ENCODE results near the gene CD82. TPM values are rescaled to one million over a fixed set of nuclear protein-coding genes. Genes with fewer than 3 reads are reported as not detected.
"Not testable (repeated sequence)": the region's sequence is repeated elsewhere in the genome, so short reads cannot be mapped to it uniquely, and the experiment has no call there.

The CD82 gene
- total RNA-seq, 1 donor from 2014 or later = 91.6 TPM

- H3K27ac ChIP-seq = no peak overlapping the region
- H3K27me3 ChIP-seq = no peaks in the 10 kb centered on the region
- DNase-seq (ENCODE audit: extremely low spot score in 2 of 2) = no peak
- H3K4me3 ChIP-seq = no peak overlapping the region
- intact Hi-C loops (cut with DNase I) = no loop called here
- no peaks in the 10 kb centered on the region for H3K36me3 ChIP-seq
- no peaks in the 10 kb centered on the region for H3K9me3 ChIP-seq
- TF ChIP-seq POLR2A (IDR thresholded peaks at IDR 0.05) (no peak), POLR2AphosphoS5 (IDR thresholded peaks at IDR 0.05; ENCODE audit: insufficient read depth in 1 of 2, low read depth in 1 of 2) (no peak), CTCF (IDR thresholded peaks at IDR 0.05) (no peak)
- H3K4me1 ChIP-seq = no peaks in the 10 kb centered on the region
Measured at GRCh38 chr11:44654596-44654995, 89.1 kb downstream of the CD82 start.

- Histone ChIP-seq H3K27ac (no peak overlapping the region), H3K36me3 (no peaks in the 10 kb centered on the region), H3K9me3 (no peaks in the 10 kb centered on the region), H3K4me1 (no peaks in the 10 kb centered on the region), H3K27me3 (no peaks in the 10 kb centered on the region), H3K4me3 (no peak overlapping the region)
- no peak for TF ChIP-seq POLR2AphosphoS5 (IDR thresholded peaks at IDR 0.05; ENCODE audit: insufficient read depth in 1 of 2, low read depth in 1 of 2)
- TF ChIP-seq CTCF (IDR thresholded peaks at IDR 0.05) = no peak
- TF ChIP-seq POLR2A (IDR thresholded peaks at IDR 0.05) = no peak
- no peak for DNase-seq (ENCODE audit: extremely low spot score in 2 of 2)
- intact Hi-C loops (cut with DNase I) = no loop called here
Measured at GRCh38 chr11:44657836-44658505, 92.5 kb downstream of the CD82 start.

- no peaks in the 10 kb centered on the region for H3K27me3 ChIP-seq
- no peak overlapping the region for H3K4me3 ChIP-seq
- H3K36me3 ChIP-seq = no peaks in the 10 kb centered on the region
- DNase-seq (ENCODE audit: extremely low spot score in 2 of 2) = no peak
- intact Hi-C loops (cut with DNase I) = no loop called here
- no peaks in the 10 kb centered on the region for H3K9me3 ChIP-seq
- TF ChIP-seq POLR2A (IDR thresholded peaks at IDR 0.05) = no peak
- no peak for TF ChIP-seq POLR2AphosphoS5 (IDR thresholded peaks at IDR 0.05; ENCODE audit: insufficient read depth in 1 of 2, low read depth in 1 of 2)
- no peak for TF ChIP-seq CTCF (IDR thresholded peaks at IDR 0.05)
- no peaks in the 10 kb centered on the region for H3K4me1 ChIP-seq
- no peak overlapping the region for H3K27ac ChIP-seq
Measured at GRCh38 chr11:44658506-44658850, 93.0 kb downstream of the CD82 start.

- TF ChIP-seq POLR2A (IDR thresholded peaks at IDR 0.05) = no peak
- no peak for TF ChIP-seq CTCF (IDR thresholded peaks at IDR 0.05)
- TF ChIP-seq POLR2AphosphoS5 (IDR thresholded peaks at IDR 0.05; ENCODE audit: insufficient read depth in 1 of 2, low read depth in 1 of 2) = no peak
- no peak for DNase-seq (ENCODE audit: extremely low spot score in 2 of 2)
- Histone ChIP-seq H3K27me3 (no peaks in the 10 kb centered on the region), H3K9me3 (no peaks in the 10 kb centered on the region), H3K4me1 (no peaks in the 10 kb centered on the region), H3K27ac (no peak overlapping the region), H3K4me3 (no peak overlapping the region), H3K36me3 (no peaks in the 10 kb centered on the region)
- intact Hi-C loops (cut with DNase I) = no loop called here
Measured at GRCh38 chr11:44659641-44660040, 94.2 kb downstream of the CD82 start.

- H3K36me3 ChIP-seq; H3K4me3 ChIP-seq; H3K27me3 ChIP-seq; intact Hi-C loops (cut with DNase I); H3K4me1 ChIP-seq; H3K9me3 ChIP-seq; H3K27ac ChIP-seq; DNase-seq (ENCODE audit: extremely low spot score in 2 of 2): not testable (repeated sequence)
Measured at GRCh38 chr11:44660535-44660934, 95.1 kb downstream of the CD82 start.
